GM13977 (cell line): ENCODE measurements around the gene TMEM135.
A peak's percentile ranks its signal among the peaks of the same experiment; 100 is the strongest.
"Not testable (repeated sequence)": the region's sequence is repeated elsewhere in the genome, so short reads cannot be mapped to it uniquely, and the experiment has no call there.

Experiments used
- DNase-seq: peaks from one replicate; pipeline ENCODE4 v3.0.0; 2012; ENCODE audit warnings: low spot score
- CTCF ChIP-seq: IDR thresholded peaks from 2 replicates; pipeline ENCODE4 v1.5.1; 2012; ENCODE audit warnings: mild to moderate bottlenecking, control low read depth; ENCODE audit not compliant: insufficient read depth; ENCODE audit errors: extremely low read depth, missing control alignments
- in situ Hi-C: fragments of 300-500 bp; cut with MboI; formaldehyde crosslinking; loops from one replicate; pipeline ENCODE4 v1.12.0; 2022; ENCODE audit warnings: low sequenced_read_pairs, low pct_unique_long_range_greater_than_20kb, mixed read lengths, inconsistent platforms; ENCODE audit not compliant: unreplicated experiment

Gene TMEM135

GRCh38 chr11:87037450-87038234, at the start of gene TMEM135:
TMEM135 (plus strand) TSS chr11:87037934; CDS start chr11:87038046, 112 bp downstream.
- DNase-seq, result peak; percentile 96
- TF ChIP-seq CTCF, result no peak
- in situ Hi-C loops, result no loop called here

- in situ Hi-C loops, result no loop called here
- DNase-seq, result no peak
- TF ChIP-seq CTCF, result no peak
Observed at GRCh38 chr11:86988351-86988881, 49.3 kb upstream of the TMEM135 start.

GRCh38 chr11:86990031-86990430, 47.7 kb upstream of the TMEM135 start:
- in situ Hi-C loops, result no loop called here
- TF ChIP-seq CTCF, result no peak
- DNase-seq, result no peak

- TF ChIP-seq CTCF, result no peak
- in situ Hi-C loops, result no loop called here
- no peak for DNase-seq
Observed at GRCh38 chr11:86990515-86990914, 47.2 kb upstream of the TMEM135 start.

- DNase-seq, result no peak
- TF ChIP-seq CTCF, result no peak
- in situ Hi-C loops, result no loop called here
Observed at GRCh38 chr11:86991341-86991740, 46.4 kb upstream of the TMEM135 start.

GRCh38 chr11:86992340-86992739, 45.4 kb upstream of the TMEM135 start:
- in situ Hi-C loops, DNase-seq: not testable (repeated sequence)

GRCh38 chr11:86993031-86993430, 44.7 kb upstream of the TMEM135 start:
- in situ Hi-C loops, result no loop called here
- DNase-seq, result no peak
- TF ChIP-seq CTCF, result no peak
